ENCODE results near the gene CARHSP1.

CARHSP1 gene

DNA sequence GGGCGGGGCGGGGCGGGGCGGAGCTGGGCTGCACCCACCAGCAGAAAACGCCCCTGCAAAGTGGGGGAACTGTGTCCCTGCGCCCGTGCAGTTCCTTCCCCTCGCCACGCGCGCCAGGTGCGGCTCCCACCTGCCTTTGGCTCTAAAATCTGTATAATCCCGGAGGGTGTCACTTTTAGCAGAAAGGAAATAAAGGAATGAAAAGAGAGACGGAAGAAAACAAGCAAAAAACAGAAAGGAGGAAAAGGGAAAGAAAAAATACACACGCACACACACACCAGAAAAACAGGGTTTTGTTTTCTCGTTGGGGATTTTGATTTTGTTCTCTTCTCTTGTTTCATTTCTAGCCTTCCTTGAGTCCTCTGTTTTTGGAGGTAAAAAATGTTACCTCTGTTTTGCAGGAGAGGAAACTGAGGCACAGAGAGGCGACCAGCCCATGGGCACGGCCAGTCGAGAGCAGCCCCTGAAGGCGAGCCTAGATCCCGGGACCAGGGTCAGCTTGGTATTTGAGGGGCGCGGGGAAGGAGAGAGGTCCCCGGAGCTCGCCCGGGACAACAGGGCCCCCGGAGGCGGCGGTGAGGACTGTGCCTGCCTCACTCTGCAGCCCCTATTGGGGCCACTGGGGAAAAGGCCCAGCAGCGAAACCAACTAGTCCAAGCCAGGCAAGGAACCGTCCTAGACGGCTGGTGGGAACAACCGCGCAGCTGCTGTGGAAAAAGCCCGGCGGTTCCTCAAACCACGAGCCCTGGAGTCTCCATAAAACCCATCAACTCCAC is 594 bp upstream of the CARHSP1 start:
- no peak for DNase-seq

- peak in 2 of 5 experiments; percentile 64 to 86 for DNase-seq
Observed at GRCh38 chr16:8867932-8868415, 832 bp downstream of the CARHSP1 start.

DNA sequence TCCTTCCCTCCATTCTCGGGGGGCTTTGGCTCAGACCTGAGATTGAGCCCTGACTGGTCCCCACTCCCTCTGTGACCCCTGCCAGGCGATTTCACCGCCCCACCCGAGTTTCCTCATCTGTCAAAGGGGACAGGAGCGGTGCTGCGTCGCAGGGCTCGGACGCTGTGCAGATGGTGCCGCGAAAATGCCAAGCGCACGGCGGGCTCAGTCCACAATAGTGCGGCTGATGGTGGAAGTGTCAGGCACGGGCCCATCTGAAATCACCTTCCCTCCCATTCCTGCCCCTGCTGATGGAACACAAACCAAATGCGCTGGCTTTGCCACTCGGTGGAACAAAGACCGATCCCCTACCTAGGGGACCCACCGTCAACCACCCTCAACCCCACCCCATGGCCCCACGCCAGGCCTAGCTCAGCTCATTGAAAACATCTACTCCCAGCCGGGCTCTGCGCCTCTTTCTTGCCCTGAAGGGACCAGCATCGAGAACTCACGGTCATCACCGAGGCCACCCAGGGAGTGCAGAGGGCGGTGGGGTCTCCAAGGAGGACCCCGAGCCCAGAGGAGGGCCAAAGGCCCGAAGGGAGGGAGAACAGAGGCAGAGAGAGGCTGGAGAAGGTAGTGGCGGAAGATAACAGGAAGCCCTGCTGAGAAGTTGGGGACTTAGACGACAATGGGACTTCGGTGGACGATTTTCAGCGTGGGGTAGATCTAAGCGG is 1.4 kb downstream of the CARHSP1 start:
- peak in 1 of 5 experiments; percentile 38 for DNase-seq

GRCh38 chr16:8866884-8867215 is 2.0 kb downstream of the CARHSP1 start:
- DNase-seq: no peak

DNA sequence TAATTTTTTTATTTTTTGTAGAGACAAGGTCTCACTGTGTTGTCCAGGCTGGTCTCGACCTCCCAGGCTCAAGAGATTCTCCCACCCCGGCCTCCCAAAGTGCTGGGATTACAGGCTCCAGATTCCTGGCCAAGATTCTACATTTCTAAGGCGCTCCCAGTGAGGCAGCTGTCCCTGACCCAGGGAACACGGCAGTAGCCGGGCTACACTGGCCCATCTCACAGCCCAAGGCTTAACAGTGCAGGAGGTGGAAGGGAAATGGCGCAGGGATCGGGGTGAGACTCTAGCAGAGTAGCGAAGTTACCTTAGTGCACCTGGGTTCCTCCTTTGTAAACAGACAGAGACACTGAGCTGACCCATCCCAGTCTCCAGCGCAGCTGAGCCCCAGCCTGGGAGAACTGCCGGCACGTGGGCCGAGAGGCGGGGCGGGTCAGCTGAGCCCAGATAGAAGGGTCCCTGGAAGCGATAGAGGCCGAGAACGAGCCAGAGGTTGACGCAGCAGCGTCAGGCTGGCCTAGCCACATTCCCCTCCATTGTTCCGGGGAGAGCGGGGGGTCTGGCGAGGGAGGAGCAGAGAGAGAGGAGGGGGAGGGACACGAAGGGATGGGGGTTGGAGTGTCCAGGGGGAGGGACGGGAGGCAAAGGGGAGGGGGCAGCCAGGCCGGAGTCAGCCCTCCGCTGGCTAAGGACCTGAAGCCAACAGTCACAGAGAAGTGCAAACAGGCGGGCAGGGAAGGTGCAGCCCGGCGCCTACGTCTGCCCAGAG is 2.5 kb downstream of the CARHSP1 start:
- no peak for DNase-seq

GRCh38 chr16:8865145-8865882 is 3.5 kb downstream of the CARHSP1 start:
- DNase-seq: no peak

GRCh38 chr16:8864480-8865110 is 4.2 kb downstream of the CARHSP1 start:
- no peak for DNase-seq

- DNase-seq: no peak
Observed at GRCh38 chr16:8863594-8864424, 5.0 kb downstream of the CARHSP1 start.

DNA sequence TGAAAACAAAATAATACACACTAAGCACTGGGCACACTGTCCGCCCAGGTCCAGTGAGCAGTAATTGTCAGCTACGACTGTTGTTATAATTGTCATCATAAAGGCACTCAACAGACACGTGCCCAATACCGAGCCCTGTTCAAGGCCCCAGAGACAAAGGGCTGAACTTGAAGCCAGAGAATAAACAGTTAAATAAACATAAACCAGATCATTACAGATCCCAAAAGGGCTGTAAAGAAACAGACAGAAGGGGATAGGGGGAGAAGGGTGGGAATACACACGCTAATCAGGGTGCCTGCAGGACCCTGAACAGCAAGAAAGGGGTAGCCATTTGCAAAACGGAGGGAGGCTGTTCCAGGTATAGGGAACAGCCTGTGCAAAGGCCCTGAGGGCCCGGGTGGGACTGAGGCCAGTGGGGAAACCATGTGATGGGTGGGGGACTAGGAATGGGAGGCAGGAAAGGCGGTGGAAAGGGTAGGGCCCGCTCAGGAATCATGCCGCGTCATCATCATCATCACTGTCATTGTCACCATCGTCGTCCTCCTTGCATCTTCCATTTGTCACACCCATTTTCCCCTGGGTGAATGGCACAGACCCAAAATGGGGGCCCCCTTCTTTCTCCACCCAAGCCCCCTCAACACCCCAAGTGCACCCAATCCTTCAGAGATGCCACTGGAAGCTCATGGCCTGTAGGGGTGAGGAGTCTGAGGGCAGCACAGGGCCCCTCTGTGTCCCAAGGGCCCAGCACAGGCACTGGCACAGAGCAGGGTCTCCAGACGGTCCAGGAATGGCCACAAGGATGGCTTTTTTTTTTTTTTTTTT is 6.3 kb downstream of the CARHSP1 start:
- DNase-seq: no peak

GRCh38 chr16:8861563-8862308 is 7.1 kb downstream of the CARHSP1 start:
- no peak for DNase-seq

DNA sequence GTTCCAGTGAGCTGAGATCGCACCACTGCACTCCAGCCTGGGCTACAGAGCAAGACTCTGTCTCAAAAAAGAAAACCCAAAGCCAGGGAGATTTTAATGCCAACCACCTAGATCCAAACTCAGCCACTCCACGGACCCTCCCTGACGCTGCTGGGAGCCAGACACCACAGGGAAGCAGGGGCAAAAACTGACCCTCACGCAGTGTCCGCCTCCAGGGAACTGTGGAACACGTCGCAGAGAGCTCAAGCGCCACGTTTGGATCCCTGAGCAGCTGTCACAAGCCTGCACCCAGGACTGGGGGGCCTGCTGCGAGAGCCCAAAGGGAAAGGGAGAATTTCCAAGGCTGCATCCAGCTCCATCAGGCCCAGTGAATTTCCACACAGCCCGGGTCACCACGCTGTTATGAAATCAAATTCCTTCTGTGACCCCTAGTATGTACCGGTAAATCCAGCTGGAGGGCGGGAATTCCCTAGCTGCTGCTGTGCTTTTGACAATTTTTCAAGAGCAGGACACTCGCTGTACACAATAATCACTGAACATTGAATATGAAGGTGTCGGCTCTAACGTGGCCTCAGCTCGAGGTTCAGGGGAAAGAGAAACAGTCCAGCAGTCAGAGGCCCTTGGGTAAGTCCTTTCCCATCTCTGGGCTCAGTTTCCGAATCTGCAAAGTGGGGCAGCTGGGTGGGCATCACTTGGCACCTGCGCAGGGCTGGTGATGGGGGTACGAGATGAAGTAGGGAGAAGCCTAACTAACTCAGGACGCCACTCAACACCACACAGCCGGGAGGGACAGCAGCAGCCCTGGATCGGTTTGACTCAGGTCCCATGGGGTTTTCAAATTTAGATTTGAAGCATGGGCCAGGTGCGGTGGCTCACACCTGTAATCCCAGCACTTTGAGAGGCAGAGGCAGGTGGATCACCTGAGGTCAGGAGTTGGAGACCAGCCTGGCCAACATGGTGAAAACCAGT is 8.6 kb downstream of the CARHSP1 start:
- DNase-seq: no peak

GRCh38 chr16:8858994-8859912 is 9.6 kb downstream of the CARHSP1 start:
- no peak for DNase-seq

- no peak for DNase-seq
Observed at GRCh38 chr16:8855972-8856371, 12.8 kb downstream of the CARHSP1 start.

- no peak for DNase-seq
Observed at GRCh38 chr16:8855051-8855786, 13.6 kb downstream of the CARHSP1 start.

DNA sequence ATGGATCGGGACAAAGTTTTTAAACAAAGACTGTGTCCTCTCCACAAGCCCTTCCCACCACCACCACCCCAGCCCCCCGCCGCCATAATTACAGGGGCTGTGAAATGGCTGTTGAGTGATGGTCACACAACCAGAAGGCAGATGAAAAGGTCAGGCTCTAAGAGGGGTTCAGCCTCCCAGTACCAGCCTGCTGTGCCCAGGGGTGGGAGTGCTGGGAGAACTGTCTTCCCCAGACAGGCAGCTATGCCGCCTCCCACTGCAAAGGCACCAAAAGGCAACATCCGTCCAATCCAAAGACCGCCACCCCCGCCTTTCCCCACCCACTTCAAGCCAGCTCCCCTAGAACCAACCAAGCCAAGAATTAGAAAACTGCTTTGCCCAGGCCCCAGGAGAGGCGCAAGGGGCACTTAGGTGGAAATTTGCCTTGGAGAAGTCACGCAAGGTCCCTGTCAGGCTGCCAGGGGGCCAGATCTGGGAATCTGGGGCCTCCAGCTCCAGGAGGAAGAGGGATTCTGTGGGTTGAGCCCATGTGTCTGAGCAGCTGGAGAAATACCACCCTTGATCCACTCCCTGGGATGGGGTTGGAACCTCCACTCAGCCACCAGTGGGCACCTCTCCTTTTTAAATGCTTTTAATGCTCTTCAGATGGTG is 14.4 kb downstream of the CARHSP1 start:
- DNase-seq: no peak

DNA sequence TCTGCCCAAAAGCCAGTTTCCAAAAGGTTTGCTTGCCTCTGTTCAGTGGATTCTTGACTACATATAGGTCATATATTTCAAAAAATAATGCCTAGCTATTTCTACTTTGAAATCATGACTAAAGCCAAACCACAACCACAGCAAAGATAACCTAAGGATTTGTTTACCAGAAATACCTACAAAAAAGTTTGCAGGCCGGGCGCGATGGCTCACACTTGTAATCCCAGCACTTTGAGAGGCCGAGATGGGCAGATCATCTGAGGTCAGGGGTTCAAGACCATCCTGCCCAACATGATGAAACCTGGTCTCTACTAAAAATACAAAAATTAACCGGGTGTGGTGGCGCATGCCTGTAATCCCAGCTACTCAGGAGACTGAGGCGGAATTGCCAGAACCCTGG is 15.2 kb downstream of the CARHSP1 start:
- peak in 1 of 5 experiments; percentile 30 for DNase-seq
